GM23338 (cell line): Measurements from ENCODE around the gene SLC28A2. TPM values are rescaled to one million over a fixed set of nuclear protein-coding genes. Genes with fewer than 3 reads are reported as not detected.
A peak's percentile ranks its signal among the peaks of the same experiment; 100 is the strongest.

ENCODE experiments used
- ATAC-seq: fragments of 200-7000 bp; cut with Tn5 transposase; 3 replicates; pipeline ENCODE4 v1.9.1; 2020
- DNase-seq: peaks from one replicate; pipeline ENCODE4 v3.0.0-alpha.2; 2015; ENCODE audit warnings: low spot score
- H2AFZ ChIP-seq: fragments of 200-600 bp; sonication (generic); 2 replicates; pipeline ENCODE4 v1.8.0; 2016; ENCODE audit warnings: antibody characterized with exemption, mild to moderate bottlenecking, moderate library complexity
- H3F3A ChIP-seq: fragments of 200-600 bp; sonication (generic); replicated peaks from 2 replicates; pipeline ENCODE4 v1.8.0; 2017; ENCODE audit warnings: antibody characterized with exemption, mixed run types, low read depth
- H3K27ac ChIP-seq: fragments of 200-600 bp; sonication (generic); 2 replicates; pipeline ENCODE4 v1.6.1; 2016; ENCODE audit warnings: low read depth
- H3K27me3 ChIP-seq: fragments of 200-600 bp; sonication (generic); 2 replicates; pipeline ENCODE4 v1.8.0; 2016; ENCODE audit warnings: mild to moderate bottlenecking, mixed run types, moderate library complexity; ENCODE audit not compliant: insufficient read depth
- H3K36me3 ChIP-seq: fragments of 200-600 bp; sonication (generic); 2 replicates; pipeline ENCODE4 v1.8.0; 2016; ENCODE audit warnings: mild to moderate bottlenecking; ENCODE audit not compliant: insufficient read depth
- H3K4me1 ChIP-seq: fragments of 200-600 bp; sonication (generic); 2 replicates; pipeline ENCODE4 v1.8.0; 2016; ENCODE audit warnings: mild to moderate bottlenecking, moderate library complexity; ENCODE audit not compliant: insufficient read depth
- H3K4me2 ChIP-seq: fragments of 200-600 bp; sonication (generic); 2 replicates; pipeline ENCODE4 v1.7.1; 2017; ENCODE audit warnings: mixed run types
- H3K4me3 ChIP-seq: fragments of 200-600 bp; sonication (generic); 2 replicates; pipeline ENCODE4 v1.6.1; 2016; ENCODE audit warnings: mixed run types
- H3K79me2 ChIP-seq: fragments of 200-600 bp; sonication (generic); replicated peaks from 2 replicates; pipeline ENCODE4 v1.8.0; 2017; ENCODE audit warnings: mild to moderate bottlenecking; ENCODE audit not compliant: insufficient read depth
- H3K9me2 ChIP-seq: fragments of 200-600 bp; sonication (generic); 2 replicates; pipeline ENCODE4 v1.8.0; 2017; ENCODE audit not compliant: insufficient read depth
- H4K20me1 ChIP-seq: fragments of 200-600 bp; sonication (generic); replicated peaks from 2 replicates; pipeline ENCODE4 v1.8.0; 2017; ENCODE audit warnings: mild to moderate bottlenecking; ENCODE audit not compliant: insufficient read depth
- H3K27ac Mint-ChIP-seq: 2 replicates; pipeline ENCODE4 v1.8.0; 2020; ENCODE audit warnings: inconsistent platforms, mild to moderate bottlenecking, moderate library complexity, mixed read lengths
- H3K27me3 Mint-ChIP-seq: 3 replicates; pipeline ENCODE4 v1.8.0; 2022; ENCODE audit warnings: low read depth, mild to moderate bottlenecking, moderate library complexity, mixed read lengths, inconsistent platforms; ENCODE audit not compliant: insufficient read depth, poor library complexity
- H3K36me3 Mint-ChIP-seq: 3 replicates; pipeline ENCODE4 v1.8.0; 2021; ENCODE audit warnings: low read depth, mild to moderate bottlenecking, inconsistent platforms, moderate library complexity, mixed read lengths
- H3K4me1 Mint-ChIP-seq: 3 replicates; pipeline ENCODE4 v1.8.0; 2020; ENCODE audit warnings: mild to moderate bottlenecking, inconsistent platforms, mixed read lengths
- H3K4me3 Mint-ChIP-seq: 3 replicates; pipeline ENCODE4 v1.8.0; 2021; ENCODE audit warnings: moderate library complexity, mild to moderate bottlenecking, inconsistent platforms, mixed read lengths
- H3K9me3 Mint-ChIP-seq: 3 replicates; pipeline ENCODE4 v1.8.0; 2020; ENCODE audit warnings: moderate library complexity, mild to moderate bottlenecking, inconsistent platforms, mixed read lengths
- CREB1 ChIP-seq: fragments of 250-450 bp; sonication (Bioruptor Pico); IDR thresholded peaks from 2 replicates; pipeline ENCODE4 v1.5.0; 2020; ENCODE audit warnings: low read depth, mild to moderate bottlenecking, moderate library complexity
- EZH2phosphoT487 ChIP-seq: fragments of 200-600 bp; sonication (generic); IDR thresholded peaks from one replicate; pipeline ENCODE4 v1.8.1; 2018; ENCODE audit warnings: antibody characterized with exemption; ENCODE audit not compliant: unreplicated experiment
- JUNB ChIP-seq: IDR thresholded peaks from one replicate; pipeline ENCODE4 v1.6.1; 2016; ENCODE audit warnings: antibody characterized with exemption; ENCODE audit not compliant: unreplicated experiment
- STAT1 ChIP-seq: IDR thresholded peaks from one replicate; pipeline ENCODE4 v1.6.1; 2016; ENCODE audit warnings: antibody characterized with exemption; ENCODE audit not compliant: unreplicated experiment
- ZNF331 ChIP-seq: fragments of 250-450 bp; sonication (Bioruptor Pico); IDR thresholded peaks from 2 replicates; pipeline ENCODE4 v1.5.0; 2020; ENCODE audit warnings: low read depth, mild to moderate bottlenecking, moderate library complexity
- polyA plus RNA-seq: library from polyadenylated mRNA; unstranded; fragments of >200 nt; fragmentation: Nextera tagmentation; extraction: Ambion mirVana; gene quantifications from 2 replicates; pipeline ENCODE4 v1.2.1, GENCODE V29; 2016
- total RNA-seq: library from RNA; depleted of rRNA; stranded (reverse); fragments of >200 nt; shearing (Covaris generic); gene quantifications from 2 replicates; pipeline ENCODE4 v1.2.3, GENCODE V29; 2014; rRNA removed
- TF ChIP-seq, protein P1 (sequence below): fragments of 250-450 bp; sonication (Bioruptor Pico); IDR thresholded peaks from 2 replicates; pipeline ENCODE4 v1.5.0; 2020; ENCODE audit warnings: mild to moderate bottlenecking, moderate library complexity
- TF ChIP-seq, protein P2 (sequence below): IDR thresholded peaks from 2 replicates; pipeline ENCODE4 v1.6.1; 2016; ENCODE audit warnings: antibody characterized with exemption

The SLC28A2 gene
- total and polyA plus RNA-seq, 2 experiments from 2014 or later, result 0.18 TPM; not detected in 1

DNA sequence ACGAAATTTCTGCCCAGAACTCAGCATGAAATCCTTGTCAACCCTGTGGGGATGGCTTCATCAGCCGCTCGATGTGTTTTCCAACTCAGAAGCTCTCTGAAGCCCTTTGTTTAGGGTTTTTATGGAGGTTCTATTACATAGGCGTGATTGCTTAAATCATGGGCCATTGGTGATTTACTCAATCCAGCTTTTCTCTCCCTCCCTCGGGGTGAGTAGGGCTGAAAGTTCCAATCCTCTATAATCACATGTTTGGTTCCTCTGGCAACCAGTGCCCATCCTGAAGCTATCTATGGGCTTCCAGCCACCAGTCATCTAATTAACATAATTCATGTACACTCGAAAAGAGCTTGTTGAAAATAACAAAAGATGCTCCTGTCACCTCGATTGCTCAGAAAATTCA is 74.7 kb downstream of the SLC28A2 start:
- H4K20me1 ChIP-seq, result no peaks in the 10 kb centered on the region
- H3K27me3 Mint-ChIP-seq, result peaks cover 7% of the 10 kb centered on the region
- no peak overlapping the region for H3K4me3 Mint-ChIP-seq
- peaks cover 16% of the 10 kb centered on the region for H3K4me1 ChIP-seq
- ATAC-seq (no peak), DNase-seq (no peak)
- no peaks in the 10 kb centered on the region for H3K27me3 ChIP-seq
- no peak overlapping the region for H3K27ac ChIP-seq
- H3K36me3 Mint-ChIP-seq, result no peaks in the 10 kb centered on the region
- no peaks in the 10 kb centered on the region for H3K36me3 ChIP-seq
- H3K4me1 Mint-ChIP-seq, result peaks cover 25% of the 10 kb centered on the region
- no peaks in the 10 kb centered on the region for H3F3A ChIP-seq
- H3K27ac Mint-ChIP-seq, result no peak overlapping the region
- H3K4me3 ChIP-seq, result no peak overlapping the region
- H3K79me2 ChIP-seq, result no peaks in the 10 kb centered on the region
- H3K9me3 Mint-ChIP-seq, result no peaks in the 10 kb centered on the region
- H2AFZ ChIP-seq, result 0 out of 2 replicates have a peak overlapping the region, but pooled peaks have one; percentile 34
- H3K4me2 ChIP-seq, result 0 out of 2 replicates have a peak overlapping the region, but pooled peaks have one; percentile 50
- H3K9me2 ChIP-seq, result 0 out of 2 replicates have a peak, but pooled peaks cover 5% of the 10 kb centered on the region
- no peak for TF ChIP-seq ZNF331 (CRISPR knock-in tag)
- TF ChIP-seq EZH2phosphoT487, result no peak
- no peak for TF ChIP-seq JUNB
- TF ChIP-seq, protein P1, sequence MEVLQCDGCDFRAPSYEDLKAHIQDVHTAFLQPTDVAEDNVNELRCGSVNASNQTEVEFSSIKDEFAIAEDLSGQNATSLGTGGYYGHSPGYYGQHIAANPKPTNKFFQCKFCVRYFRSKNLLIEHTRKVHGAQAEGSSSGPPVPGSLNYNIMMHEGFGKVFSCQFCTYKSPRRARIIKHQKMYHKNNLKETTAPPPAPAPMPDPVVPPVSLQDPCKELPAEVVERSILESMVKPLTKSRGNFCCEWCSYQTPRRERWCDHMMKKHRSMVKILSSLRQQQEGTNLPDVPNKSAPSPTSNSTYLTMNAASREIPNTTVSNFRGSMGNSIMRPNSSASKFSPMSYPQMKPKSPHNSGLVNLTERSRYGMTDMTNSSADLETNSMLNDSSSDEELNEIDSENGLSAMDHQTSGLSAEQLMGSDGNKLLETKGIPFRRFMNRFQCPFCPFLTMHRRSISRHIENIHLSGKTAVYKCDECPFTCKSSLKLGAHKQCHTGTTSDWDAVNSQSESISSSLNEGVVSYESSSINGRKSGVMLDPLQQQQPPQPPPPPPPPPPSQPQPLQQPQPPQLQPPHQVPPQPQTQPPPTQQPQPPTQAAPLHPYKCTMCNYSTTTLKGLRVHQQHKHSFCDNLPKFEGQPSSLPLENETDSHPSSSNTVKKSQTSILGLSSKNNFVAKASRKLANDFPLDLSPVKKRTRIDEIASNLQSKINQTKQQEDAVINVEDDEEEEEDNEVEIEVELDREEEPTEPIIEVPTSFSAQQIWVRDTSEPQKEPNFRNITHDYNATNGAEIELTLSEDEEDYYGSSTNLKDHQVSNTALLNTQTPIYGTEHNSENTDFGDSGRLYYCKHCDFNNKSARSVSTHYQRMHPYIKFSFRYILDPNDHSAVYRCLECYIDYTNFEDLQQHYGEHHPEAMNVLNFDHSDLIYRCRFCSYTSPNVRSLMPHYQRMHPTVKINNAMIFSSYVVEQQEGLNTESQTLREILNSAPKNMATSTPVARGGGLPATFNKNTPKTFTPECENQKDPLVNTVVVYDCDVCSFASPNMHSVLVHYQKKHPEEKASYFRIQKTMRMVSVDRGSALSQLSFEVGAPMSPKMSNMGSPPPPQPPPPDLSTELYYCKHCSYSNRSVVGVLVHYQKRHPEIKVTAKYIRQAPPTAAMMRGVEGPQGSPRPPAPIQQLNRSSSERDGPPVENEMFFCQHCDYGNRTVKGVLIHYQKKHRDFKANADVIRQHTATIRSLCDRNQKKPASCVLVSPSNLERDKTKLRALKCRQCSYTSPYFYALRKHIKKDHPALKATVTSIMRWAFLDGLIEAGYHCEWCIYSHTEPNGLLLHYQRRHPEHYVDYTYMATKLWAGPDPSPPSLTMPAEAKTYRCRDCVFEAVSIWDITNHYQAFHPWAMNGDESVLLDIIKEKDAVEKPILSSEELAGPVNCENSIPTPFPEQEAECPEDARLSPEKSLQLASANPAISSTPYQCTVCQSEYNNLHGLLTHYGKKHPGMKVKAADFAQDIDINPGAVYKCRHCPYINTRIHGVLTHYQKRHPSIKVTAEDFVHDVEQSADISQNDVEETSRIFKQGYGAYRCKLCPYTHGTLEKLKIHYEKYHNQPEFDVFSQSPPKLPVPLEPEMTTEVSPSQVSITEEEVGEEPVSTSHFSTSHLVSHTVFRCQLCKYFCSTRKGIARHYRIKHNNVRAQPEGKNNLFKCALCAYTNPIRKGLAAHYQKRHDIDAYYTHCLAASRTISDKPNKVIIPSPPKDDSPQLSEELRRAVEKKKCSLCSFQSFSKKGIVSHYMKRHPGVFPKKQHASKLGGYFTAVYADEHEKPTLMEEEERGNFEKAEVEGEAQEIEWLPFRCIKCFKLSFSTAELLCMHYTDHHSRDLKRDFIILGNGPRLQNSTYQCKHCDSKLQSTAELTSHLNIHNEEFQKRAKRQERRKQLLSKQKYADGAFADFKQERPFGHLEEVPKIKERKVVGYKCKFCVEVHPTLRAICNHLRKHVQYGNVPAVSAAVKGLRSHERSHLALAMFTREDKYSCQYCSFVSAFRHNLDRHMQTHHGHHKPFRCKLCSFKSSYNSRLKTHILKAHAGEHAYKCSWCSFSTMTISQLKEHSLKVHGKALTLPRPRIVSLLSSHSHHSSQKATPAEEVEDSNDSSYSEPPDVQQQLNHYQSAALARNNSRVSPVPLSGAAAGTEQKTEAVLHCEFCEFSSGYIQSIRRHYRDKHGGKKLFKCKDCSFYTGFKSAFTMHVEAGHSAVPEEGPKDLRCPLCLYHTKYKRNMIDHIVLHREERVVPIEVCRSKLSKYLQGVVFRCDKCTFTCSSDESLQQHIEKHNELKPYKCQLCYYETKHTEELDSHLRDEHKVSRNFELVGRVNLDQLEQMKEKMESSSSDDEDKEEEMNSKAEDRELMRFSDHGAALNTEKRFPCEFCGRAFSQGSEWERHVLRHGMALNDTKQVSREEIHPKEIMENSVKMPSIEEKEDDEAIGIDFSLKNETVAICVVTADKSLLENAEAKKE, result no peak
- TF ChIP-seq CREB1 (CRISPR knock-in tag), result no peak
- TF ChIP-seq, protein P2, sequence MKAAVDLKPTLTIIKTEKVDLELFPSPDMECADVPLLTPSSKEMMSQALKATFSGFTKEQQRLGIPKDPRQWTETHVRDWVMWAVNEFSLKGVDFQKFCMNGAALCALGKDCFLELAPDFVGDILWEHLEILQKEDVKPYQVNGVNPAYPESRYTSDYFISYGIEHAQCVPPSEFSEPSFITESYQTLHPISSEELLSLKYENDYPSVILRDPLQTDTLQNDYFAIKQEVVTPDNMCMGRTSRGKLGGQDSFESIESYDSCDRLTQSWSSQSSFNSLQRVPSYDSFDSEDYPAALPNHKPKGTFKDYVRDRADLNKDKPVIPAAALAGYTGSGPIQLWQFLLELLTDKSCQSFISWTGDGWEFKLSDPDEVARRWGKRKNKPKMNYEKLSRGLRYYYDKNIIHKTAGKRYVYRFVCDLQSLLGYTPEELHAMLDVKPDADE, result no peak
- TF ChIP-seq STAT1, result no peak

Other genes with a start within 250 kb of the SLC28A2 start
- 55.0 and 57.2 TPM in 2 replicates for gene SORD, start 229.0 kb upstream of the SLC28A2 start, total RNA-seq
- 11.3 and 12.5 TPM in 2 replicates for gene SORD, start 229.0 kb upstream of the SLC28A2 start, polyA plus RNA-seq
- not detected in 2 replicates for gene DUOX2, start 138.1 kb upstream of the SLC28A2 start, total RNA-seq
- not detected in 2 replicates for gene DUOX2, start 138.1 kb upstream of the SLC28A2 start, polyA plus RNA-seq
- gene DUOXA2, start 137.9 kb upstream of the SLC28A2 start, total RNA-seq, result not detected in 2 replicates
- gene DUOXA2, start 137.9 kb upstream of the SLC28A2 start, polyA plus RNA-seq, result not detected in 2 replicates
- gene DUOXA1, start 122.4 kb upstream of the SLC28A2 start, total RNA-seq, result not detected in 2 replicates
- not detected in 2 replicates for gene DUOXA1, start 122.4 kb upstream of the SLC28A2 start, polyA plus RNA-seq
- 0.69 and 2.1 TPM in 2 replicates for gene DUOX1, start 122.2 kb upstream of the SLC28A2 start, total RNA-seq
- gene DUOX1, start 122.2 kb upstream of the SLC28A2 start, polyA plus RNA-seq, result 0.66 and 0.73 TPM in 2 replicates
- gene SHF, start 64.3 kb upstream of the SLC28A2 start, total RNA-seq, result 15.1 and 15.6 TPM in 2 replicates
- gene SHF, start 64.3 kb upstream of the SLC28A2 start, polyA plus RNA-seq, result 5.8 and 6.6 TPM in 2 replicates
- gene GATM, start 126.3 kb downstream of the SLC28A2 start, total RNA-seq, result 17.5 and 21.6 TPM in 2 replicates
- 8.5 and 9.1 TPM in 2 replicates for gene GATM, start 126.3 kb downstream of the SLC28A2 start, polyA plus RNA-seq